Uterus (tissue), 2 donors: Measurements from ENCODE around the gene RRAGD.
A peak's percentile ranks its signal among the peaks of the same experiment; 100 is the strongest.

ENCODE experiments used
- CTCF ChIP-seq, 4 experiments: fragments of 200-600 bp in 2 of 4; fragments of 450-650 bp in 2 of 4; sonication (generic) in 2 of 4; IDR thresholded peaks; one replicate each; pipeline ENCODE4 v1.5.1; 2016 to 2019; ENCODE audit warnings: antibody characterized with exemption in 4 of 4, mild to moderate bottlenecking in 2 of 4, moderate library complexity in 1 of 4
- POLR2A ChIP-seq, 2 donors: fragments of 450-650 bp; IDR thresholded peaks; one replicate each; pipeline ENCODE4 v1.6.1; 2016; ENCODE audit warnings: antibody characterized with exemption in 2 of 2, mild to moderate bottlenecking in 1 of 2, moderate library complexity in 1 of 2

GRCh38 chr6:89368999-89369398 is 43.1 kb downstream of the RRAGD start:
- peak; percentile 50 to 72 (median 61) for TF ChIP-seq CTCF (IDR thresholded peaks at IDR 0.05)
- no peak for TF ChIP-seq POLR2A (IDR thresholded peaks at IDR 0.05)
